HG02981 (cell line): ENCODE data around the gene TBX3.

ENCODE experiments used
- ATAC-seq: cut with Tn5 transposase; IDR thresholded peaks from one replicate; pipeline ENCODE4 v1.9.1; 2021; ENCODE audit warnings: mild to moderate bottlenecking, moderate library complexity; ENCODE audit not compliant: unreplicated experiment

The TBX3 gene

GRCh38 chr12:114682785-114683708 lies 928 bp downstream of the TBX3 start:
- no peak for ATAC-seq

- ATAC-seq = no peak
Observed at GRCh38 chr12:114682106-114682784, 1.7 kb downstream of the TBX3 start.

- ATAC-seq = no peak
Observed at GRCh38 chr12:114681116-114681871, 2.7 kb downstream of the TBX3 start.

GRCh38 chr12:114680604-114681069 lies 3.3 kb downstream of the TBX3 start:
- ATAC-seq = no peak

- no peak for ATAC-seq
Observed at GRCh38 chr12:114679942-114680341, 4.0 kb downstream of the TBX3 start.

- no peak for ATAC-seq
Observed at GRCh38 chr12:114679452-114679875, 4.5 kb downstream of the TBX3 start.

GRCh38 chr12:114678718-114679117 lies 5.3 kb downstream of the TBX3 start:
- no peak for ATAC-seq

GRCh38 chr12:114678028-114678427 lies 5.9 kb downstream of the TBX3 start:
- no peak for ATAC-seq

GRCh38 chr12:114676142-114676741 lies 7.7 kb downstream of the TBX3 start:
- ATAC-seq = no peak

- no peak for ATAC-seq
Observed at GRCh38 chr12:114674251-114675047, 9.5 kb downstream of the TBX3 start.

- ATAC-seq = no peak
Observed at GRCh38 chr12:114673901-114674250, 10.1 kb downstream of the TBX3 start.

GRCh38 chr12:114673169-114673833 lies 10.7 kb downstream of the TBX3 start:
- ATAC-seq = no peak

GRCh38 chr12:114672817-114673168 lies 11.2 kb downstream of the TBX3 start:
- ATAC-seq = no peak

GRCh38 chr12:114671443-114672411 lies 12.2 kb downstream of the TBX3 start:
- ATAC-seq = no peak

- ATAC-seq = no peak
Observed at GRCh38 chr12:114671066-114671442, 12.9 kb downstream of the TBX3 start.

GRCh38 chr12:114670291-114670980 lies 13.5 kb downstream of the TBX3 start:
- ATAC-seq = no peak

- no peak for ATAC-seq
Observed at GRCh38 chr12:114669401-114670290, 14.3 kb downstream of the TBX3 start.
